ENCODE data around the gene UBALD2. TPM values are rescaled to one million over a fixed set of nuclear protein-coding genes. Genes with fewer than 3 reads are reported as not detected.
"Not testable (repeated sequence)": the region's sequence is repeated elsewhere in the genome, so short reads cannot be mapped to it uniquely, and the experiment has no call there.

The UBALD2 gene
- polyA plus RNA-seq, 3 donors = 1.4 to 88.6 (median 2.2) TPM

DNA sequence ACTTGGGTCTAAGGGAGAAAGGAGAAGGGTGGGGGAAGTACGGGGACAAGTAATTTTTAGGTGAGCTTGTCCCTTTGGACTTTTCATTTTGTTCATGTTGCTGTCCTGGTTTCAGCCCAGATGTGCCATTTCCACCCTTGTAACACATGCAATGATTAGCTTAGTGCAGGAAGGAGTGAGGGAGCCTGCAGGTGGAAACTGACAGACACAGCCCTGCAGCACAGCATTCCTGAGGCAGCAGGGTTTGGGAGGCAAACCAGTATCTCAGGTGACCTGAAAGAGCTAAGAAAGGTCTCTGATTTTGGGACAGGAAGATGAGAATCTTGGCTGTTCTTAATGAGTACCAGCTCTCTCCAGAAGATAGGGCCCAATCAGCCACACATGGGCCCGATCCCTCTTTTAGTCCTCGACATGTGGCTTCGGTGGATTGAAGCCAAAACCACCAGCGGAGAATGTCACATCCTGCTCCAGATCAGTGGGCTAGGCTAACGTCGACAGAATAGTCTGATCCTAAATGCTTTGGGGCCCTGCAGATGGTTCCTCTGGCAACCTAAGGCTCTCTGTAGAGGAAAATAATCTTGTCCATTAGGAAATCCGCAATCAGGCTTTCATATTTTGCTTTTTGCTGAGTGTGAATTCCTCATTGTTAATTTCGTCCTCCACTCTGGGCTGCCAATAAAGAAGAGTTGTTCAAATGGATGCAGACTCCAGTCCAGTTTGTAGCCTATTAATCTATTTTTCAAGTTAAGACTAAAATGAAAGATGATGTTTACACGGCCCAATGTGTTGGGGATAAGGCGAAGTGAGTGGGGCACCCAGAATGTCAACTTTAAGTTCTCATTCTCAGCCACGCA is 21.1 kb upstream of the UBALD2 start:
- Mint-ChIP-seq H3K27ac (peak overlapping the region in 1 of 7 donors; percentile 27), H3K9me3 (peaks cover 0 to 14% (median 4%) of the 10 kb centered on the region in 7 donors), H3K27me3 (ENCODE audit: low read depth in 3 of 3) (peaks cover 41 to 51% (median 46%) of the 10 kb centered on the region in 3 donors), H3K36me3 (peaks cover 3 to 15% of the 10 kb centered on the region in 2 donors), H3K4me1 (peaks cover 44% of the 10 kb centered on the region), H3K4me3 (peak overlapping the region in 1 of 2 donors; percentile 92)
- no peak overlapping the region for H3K4me2 ChIP-seq (replicated peaks; ENCODE audit: extremely low read depth, low read length, poor library complexity, severe bottlenecking)
- no peaks in the 10 kb centered on the region for H3K79me2 ChIP-seq (ENCODE audit: insufficient read depth, low read length)
- H3K27ac ChIP-seq (ENCODE audit: low read depth in 1 of 2, low read length in 2 of 2) = no peak overlapping the region
- no peak overlapping the region for H3K9ac ChIP-seq (ENCODE audit: insufficient read depth, low read length, poor library complexity, severe bottlenecking)
- H2AFZ ChIP-seq (ENCODE audit: insufficient read depth, low read depth, low read length, poor library complexity, severe bottlenecking) = peak overlapping the region; percentile 1
- DNase-seq = no peak
- WGBS (ENCODE audit: insufficient coverage) = 25% methylated on average over 4 of the region's 12 CpGs
- no peaks in the 10 kb centered on the region for H3K9me3 ChIP-seq (replicated peaks in 1 of 2; ENCODE audit: control insufficient read depth in 1 of 2, insufficient read depth in 1 of 2, low read length in 2 of 2)
- intact Hi-C loops (cut with micrococcal nuclease) = loop anchor here in 1 of 2 donors (5.0 kb wide), 1 partner anchor 33 kb away; no protein-coding TSS in a partner anchor
- H3K27me3 ChIP-seq (ENCODE audit: control insufficient read depth in 2 of 2, insufficient read depth in 2 of 2, low read length in 2 of 2) = peaks cover 34 to 46% of the 10 kb centered on the region in 2 donors
- no peaks in the 10 kb centered on the region for H4K20me1 ChIP-seq (ENCODE audit: insufficient read depth, low read length)
- peaks cover 40 to 42% of the 10 kb centered on the region in 2 donors for H3K4me1 ChIP-seq (ENCODE audit: control insufficient read depth in 1 of 2, insufficient read depth in 2 of 2, low read length in 2 of 2)
- TF ChIP-seq, protein P1, sequence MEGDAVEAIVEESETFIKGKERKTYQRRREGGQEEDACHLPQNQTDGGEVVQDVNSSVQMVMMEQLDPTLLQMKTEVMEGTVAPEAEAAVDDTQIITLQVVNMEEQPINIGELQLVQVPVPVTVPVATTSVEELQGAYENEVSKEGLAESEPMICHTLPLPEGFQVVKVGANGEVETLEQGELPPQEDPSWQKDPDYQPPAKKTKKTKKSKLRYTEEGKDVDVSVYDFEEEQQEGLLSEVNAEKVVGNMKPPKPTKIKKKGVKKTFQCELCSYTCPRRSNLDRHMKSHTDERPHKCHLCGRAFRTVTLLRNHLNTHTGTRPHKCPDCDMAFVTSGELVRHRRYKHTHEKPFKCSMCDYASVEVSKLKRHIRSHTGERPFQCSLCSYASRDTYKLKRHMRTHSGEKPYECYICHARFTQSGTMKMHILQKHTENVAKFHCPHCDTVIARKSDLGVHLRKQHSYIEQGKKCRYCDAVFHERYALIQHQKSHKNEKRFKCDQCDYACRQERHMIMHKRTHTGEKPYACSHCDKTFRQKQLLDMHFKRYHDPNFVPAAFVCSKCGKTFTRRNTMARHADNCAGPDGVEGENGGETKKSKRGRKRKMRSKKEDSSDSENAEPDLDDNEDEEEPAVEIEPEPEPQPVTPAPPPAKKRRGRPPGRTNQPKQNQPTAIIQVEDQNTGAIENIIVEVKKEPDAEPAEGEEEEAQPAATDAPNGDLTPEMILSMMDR (IDR thresholded peaks at IDR 0.05) = no peak
- H3K4me3 ChIP-seq (replicated peaks in 1 of 3; ENCODE audit: low read depth in 2 of 3, low read length in 3 of 3) = no peak overlapping the region
- no peaks in the 10 kb centered on the region for H3K36me3 ChIP-seq (replicated peaks in 1 of 2; ENCODE audit: control insufficient read depth in 1 of 2, insufficient read depth in 2 of 2, low read length in 2 of 2)

DNA sequence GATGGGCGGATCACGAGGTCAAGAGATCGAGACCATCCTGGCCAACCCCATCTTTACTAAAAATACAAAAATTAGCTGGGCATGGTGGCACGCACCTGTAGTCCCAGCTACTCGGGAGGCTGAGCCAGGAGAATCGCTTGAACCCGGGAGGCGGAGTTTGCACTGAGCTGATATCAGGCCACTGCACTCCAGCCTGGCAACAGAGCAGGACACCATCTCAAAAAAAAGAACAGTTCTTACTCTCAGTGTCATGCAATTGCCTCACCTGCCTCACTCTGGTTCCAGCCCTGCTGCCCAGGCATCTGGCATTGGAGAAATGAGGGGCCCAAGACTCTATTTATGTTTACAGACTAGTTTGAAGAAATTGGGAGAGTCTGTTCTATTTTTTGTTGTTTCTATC is 20.4 kb upstream of the UBALD2 start:
- H3K4me3 Mint-ChIP-seq; H2AFZ ChIP-seq (ENCODE audit: insufficient read depth, low read depth, low read length, poor library complexity, severe bottlenecking); H3K9ac ChIP-seq (ENCODE audit: insufficient read depth, low read length, poor library complexity, severe bottlenecking); H3K9me3 ChIP-seq (replicated peaks in 1 of 2; ENCODE audit: control insufficient read depth in 1 of 2, insufficient read depth in 1 of 2, low read length in 2 of 2); H3K79me2 ChIP-seq (ENCODE audit: insufficient read depth, low read length); H3K4me3 ChIP-seq (replicated peaks in 1 of 3; ENCODE audit: low read depth in 2 of 3, low read length in 3 of 3); H4K20me1 ChIP-seq (ENCODE audit: insufficient read depth, low read length); H3K4me2 ChIP-seq (replicated peaks; ENCODE audit: extremely low read depth, low read length, poor library complexity, severe bottlenecking); H3K36me3 ChIP-seq (replicated peaks in 1 of 2; ENCODE audit: control insufficient read depth in 1 of 2, insufficient read depth in 2 of 2, low read length in 2 of 2); DNase-seq; H3K27ac ChIP-seq (ENCODE audit: low read depth in 1 of 2, low read length in 2 of 2): not testable (repeated sequence)
- Mint-ChIP-seq H3K9me3 (peaks cover 0 to 11% (median 4%) of the 10 kb centered on the region in 7 donors), H3K36me3 (peaks cover 3 to 15% of the 10 kb centered on the region in 2 donors), H3K4me1 (peaks cover 42% of the 10 kb centered on the region), H3K27ac (peak overlapping the region in 1 of 7 donors; percentile 27), H3K27me3 (ENCODE audit: low read depth in 3 of 3) (peaks cover 37 to 45% (median 41%) of the 10 kb centered on the region in 3 donors)
- peaks cover 27 to 40% of the 10 kb centered on the region in 2 donors for H3K27me3 ChIP-seq (ENCODE audit: control insufficient read depth in 2 of 2, insufficient read depth in 2 of 2, low read length in 2 of 2)
- WGBS (ENCODE audit: insufficient coverage) = 97% methylated on average over 8 of the region's 8 CpGs
- H3K4me1 ChIP-seq (ENCODE audit: control insufficient read depth in 1 of 2, insufficient read depth in 2 of 2, low read length in 2 of 2) = peaks cover 38 to 39% of the 10 kb centered on the region in 2 donors
- intact Hi-C loops (cut with micrococcal nuclease) = loop anchor here in 1 of 2 donors (5.0 kb wide), 1 partner anchor 33 kb away; no protein-coding TSS in a partner anchor

Data from CD14-positive monocyte (primary cell).